GM13976 (cell line): ENCODE data around the gene BBS4.

ENCODE experiments used
- DNase-seq: peaks from one replicate; pipeline ENCODE4 v3.0.0; 2012; ENCODE audit warnings: low spot score
- CTCF ChIP-seq: IDR thresholded peaks from 2 replicates; pipeline ENCODE4 v1.5.1; 2012; ENCODE audit warnings: borderline replicate concordance, mild to moderate bottlenecking; ENCODE audit not compliant: insufficient read depth; ENCODE audit errors: extremely low read depth, missing control alignments, control extremely low read depth
- in situ Hi-C: fragments of 300-500 bp; cut with MboI; formaldehyde crosslinking; loops from one replicate; pipeline ENCODE4 v1.12.0; 2022; ENCODE audit warnings: low sequenced_read_pairs, mixed read lengths, inconsistent platforms; ENCODE audit not compliant: unreplicated experiment

Gene BBS4

GRCh38 chr15:72735111-72735510 is 49.1 kb downstream of the BBS4 start:
- in situ Hi-C loops, result no loop called here
- no peak for DNase-seq

GRCh38 chr15:72737061-72737460 is 51.1 kb downstream of the BBS4 start:
- DNase-seq, result no peak
- in situ Hi-C loops, result no loop called here
- no peak for TF ChIP-seq CTCF

More at GRCh38 chr15:72735111-72735510, 49.1 kb downstream of the BBS4 start:
- no peak for TF ChIP-seq CTCF

- no peak for TF ChIP-seq CTCF
- DNase-seq, result no peak
- in situ Hi-C loops, result no loop called here
These were observed 51.7 kb downstream of the BBS4 start for GRCh38 chr15:72737723-72738122.

GRCh38 chr15:72740219-72740618 is 54.2 kb downstream of the BBS4 start:
- DNase-seq, result peak; percentile 57
- in situ Hi-C loops, result no loop called here
- no peak for TF ChIP-seq CTCF

- DNase-seq, result no peak
- in situ Hi-C loops, result no loop called here
- TF ChIP-seq CTCF, result no peak
These were observed 63.7 kb downstream of the BBS4 start for GRCh38 chr15:72749700-72750099.

- DNase-seq, result no peak
- in situ Hi-C loops, result no loop called here
- TF ChIP-seq CTCF, result no peak
These were observed 65.9 kb downstream of the BBS4 start for GRCh38 chr15:72751751-72752455.

- in situ Hi-C loops, result no loop called here
- TF ChIP-seq CTCF, result no peak
- DNase-seq, result no peak
These were observed 68.1 kb downstream of the BBS4 start for GRCh38 chr15:72754096-72754495.
